ENCODE data around the gene BZW2. TPM values are rescaled to one million over a fixed set of nuclear protein-coding genes. Genes with fewer than 3 reads are reported as not detected.

BZW2 gene
- total RNA-seq, 4 donors from 2014 or later: 16.1 to 135 (median 70.9) TPM

DNA sequence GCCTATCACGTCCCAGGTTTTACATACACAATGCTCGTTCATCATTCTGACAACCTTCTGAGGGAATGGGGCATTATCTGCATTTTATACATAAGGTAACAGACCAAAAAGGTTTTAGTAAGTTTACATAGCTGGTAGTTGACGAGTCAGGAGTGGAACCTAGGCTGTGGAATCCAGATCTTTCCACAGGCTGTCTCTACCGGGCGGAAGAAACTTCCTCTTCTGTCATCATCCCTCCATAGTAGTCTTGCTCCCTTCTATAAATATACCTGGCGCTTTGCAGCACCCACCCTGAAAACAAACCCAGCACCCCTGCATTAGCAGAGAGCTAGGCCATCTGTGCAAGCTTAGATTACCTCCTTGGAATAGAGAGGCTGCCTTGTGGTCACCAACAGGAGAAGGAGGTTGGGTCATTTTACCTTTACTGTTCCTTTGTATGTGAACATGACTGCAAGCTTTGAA is 108.9 kb downstream of the BZW2 start:
- Histone ChIP-seq H3K36me3 (no peaks in the 10 kb centered on the region), H3K9me3 (no peaks in the 10 kb centered on the region), H3K4me1 (peaks cover 0 to 6% (median 2%) of the 10 kb centered on the region in 4 donors), H3K4me3 (peak overlapping the region in 3 of 4 donors; percentile 65 to 95 (median 79)), H3K27me3 (no peaks in the 10 kb centered on the region), H3K27ac (peak overlapping the region; percentile 75 to 87 (median 84))
- DNase-seq: no peak
- 33 to 62% methylated on average over 5 to 6 of the region's 6 CpGs for WGBS, 2 donors (ENCODE audit: low coverage in 1 of 2)
- intact Hi-C loops (cut with DNase I; ENCODE audit: low total_unique reads) (no loop called here), in situ Hi-C loops (cut with MboI; ENCODE audit: low pct_ligation_motif_present in 1 of 4, low pct_unique_long_range_greater_than_20kb in 1 of 4, low sequenced_read_pairs in 3 of 4) (no loop called here)
- TF ChIP-seq, protein P1, sequence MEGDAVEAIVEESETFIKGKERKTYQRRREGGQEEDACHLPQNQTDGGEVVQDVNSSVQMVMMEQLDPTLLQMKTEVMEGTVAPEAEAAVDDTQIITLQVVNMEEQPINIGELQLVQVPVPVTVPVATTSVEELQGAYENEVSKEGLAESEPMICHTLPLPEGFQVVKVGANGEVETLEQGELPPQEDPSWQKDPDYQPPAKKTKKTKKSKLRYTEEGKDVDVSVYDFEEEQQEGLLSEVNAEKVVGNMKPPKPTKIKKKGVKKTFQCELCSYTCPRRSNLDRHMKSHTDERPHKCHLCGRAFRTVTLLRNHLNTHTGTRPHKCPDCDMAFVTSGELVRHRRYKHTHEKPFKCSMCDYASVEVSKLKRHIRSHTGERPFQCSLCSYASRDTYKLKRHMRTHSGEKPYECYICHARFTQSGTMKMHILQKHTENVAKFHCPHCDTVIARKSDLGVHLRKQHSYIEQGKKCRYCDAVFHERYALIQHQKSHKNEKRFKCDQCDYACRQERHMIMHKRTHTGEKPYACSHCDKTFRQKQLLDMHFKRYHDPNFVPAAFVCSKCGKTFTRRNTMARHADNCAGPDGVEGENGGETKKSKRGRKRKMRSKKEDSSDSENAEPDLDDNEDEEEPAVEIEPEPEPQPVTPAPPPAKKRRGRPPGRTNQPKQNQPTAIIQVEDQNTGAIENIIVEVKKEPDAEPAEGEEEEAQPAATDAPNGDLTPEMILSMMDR (IDR thresholded peaks at IDR 0.05): no peak
- TF ChIP-seq POLR2A (IDR thresholded peaks at IDR 0.05): no peak
- TF ChIP-seq POLR2AphosphoS5 (IDR thresholded peaks at IDR 0.05): no peak
- no peak for TF ChIP-seq EP300 (IDR thresholded peaks at IDR 0.05; ENCODE audit: low read depth)

DNA sequence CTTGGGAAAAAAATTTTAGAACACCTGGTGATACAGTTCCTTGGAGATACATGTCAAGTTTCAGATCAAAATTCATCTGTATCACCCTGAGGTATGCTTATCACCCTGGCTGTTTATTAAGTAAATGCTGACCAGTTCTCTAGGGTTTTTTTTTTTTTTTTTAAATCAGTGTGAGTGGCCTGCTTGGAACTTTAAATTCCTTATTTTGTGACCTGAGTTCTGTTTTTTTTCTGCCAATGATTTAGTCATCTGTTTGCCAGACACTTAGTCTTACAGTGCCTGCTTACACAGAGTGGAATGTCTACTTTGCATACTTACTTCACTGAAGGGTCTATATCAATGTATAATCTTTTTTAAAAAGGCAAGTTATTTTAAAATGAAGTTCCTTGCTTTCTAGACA is 109.4 kb downstream of the BZW2 start:
- H3K4me1 ChIP-seq: peaks cover 0 to 6% (median 2%) of the 10 kb centered on the region in 4 donors
- no peaks in the 10 kb centered on the region for H3K36me3 ChIP-seq

More for the DNA sequence above, 109.4 kb downstream of the BZW2 start:
- in situ Hi-C loops (cut with MboI; ENCODE audit: low pct_ligation_motif_present in 1 of 4, low pct_unique_long_range_greater_than_20kb in 1 of 4, low sequenced_read_pairs in 3 of 4) (no loop called here), intact Hi-C loops (cut with DNase I; ENCODE audit: low total_unique reads) (no loop called here)
- H3K27ac ChIP-seq: peak overlapping the region in 2 of 4 donors; percentile 82 to 87
- H3K9me3 ChIP-seq: no peaks in the 10 kb centered on the region
- DNase-seq: no peak
- TF ChIP-seq POLR2A (IDR thresholded peaks at IDR 0.05) (no peak), POLR2AphosphoS5 (IDR thresholded peaks at IDR 0.05) (no peak), EP300 (IDR thresholded peaks at IDR 0.05; ENCODE audit: low read depth) (no peak)
- TF ChIP-seq, protein P1 (IDR thresholded peaks at IDR 0.05): no peak
- H3K4me3 ChIP-seq: peak overlapping the region in 2 of 4 donors; percentile 65 to 79
- no peaks in the 10 kb centered on the region for H3K27me3 ChIP-seq

Other genes with a start within 250 kb of the BZW2 start
- 1 to 10 TPM in 3 of 4 donors, under 1 TPM in 1; 0.80 to 2.6 (median 1.8) TPM for gene CRPPA, start 224.6 kb upstream of the BZW2 start, total RNA-seq
- gene SOSTDC1, start 180.4 kb upstream of the BZW2 start, total RNA-seq: 10 to 100 TPM in 1 of 4 donors, 1 to 10 TPM in 3; 1.5 to 23.2 (median 4.0) TPM
- not detected for gene LRRC72, start 119.4 kb upstream of the BZW2 start, total RNA-seq
- gene ANKMY2, start 427 bp upstream of the BZW2 start, total RNA-seq: 10 to 100 TPM in 2 of 4 donors, 1 to 10 TPM in 1, under 1 TPM in 1; 0.75 to 22.5 (median 12.0) TPM
- 10 to 100 TPM in 3 of 4 donors, 1 to 10 TPM in 1; 6.8 to 44.4 (median 21.4) TPM for gene TSPAN13, start 107.6 kb downstream of the BZW2 start, total RNA-seq
- 100 to 1,000 TPM in 3 of 4 donors, 10 to 100 TPM in 1; 32.9 to 297 (median 215) TPM for gene AGR2, start 158.8 kb downstream of the BZW2 start, total RNA-seq
- gene AGR3, start 235.8 kb downstream of the BZW2 start, total RNA-seq: 100 to 1,000 TPM in 3 of 4 donors, 10 to 100 TPM in 1; 65.1 to 216 (median 126) TPM

Data from transverse colon (tissue), 4 donors.